ENCODE results near the gene SCAP.

DNA sequence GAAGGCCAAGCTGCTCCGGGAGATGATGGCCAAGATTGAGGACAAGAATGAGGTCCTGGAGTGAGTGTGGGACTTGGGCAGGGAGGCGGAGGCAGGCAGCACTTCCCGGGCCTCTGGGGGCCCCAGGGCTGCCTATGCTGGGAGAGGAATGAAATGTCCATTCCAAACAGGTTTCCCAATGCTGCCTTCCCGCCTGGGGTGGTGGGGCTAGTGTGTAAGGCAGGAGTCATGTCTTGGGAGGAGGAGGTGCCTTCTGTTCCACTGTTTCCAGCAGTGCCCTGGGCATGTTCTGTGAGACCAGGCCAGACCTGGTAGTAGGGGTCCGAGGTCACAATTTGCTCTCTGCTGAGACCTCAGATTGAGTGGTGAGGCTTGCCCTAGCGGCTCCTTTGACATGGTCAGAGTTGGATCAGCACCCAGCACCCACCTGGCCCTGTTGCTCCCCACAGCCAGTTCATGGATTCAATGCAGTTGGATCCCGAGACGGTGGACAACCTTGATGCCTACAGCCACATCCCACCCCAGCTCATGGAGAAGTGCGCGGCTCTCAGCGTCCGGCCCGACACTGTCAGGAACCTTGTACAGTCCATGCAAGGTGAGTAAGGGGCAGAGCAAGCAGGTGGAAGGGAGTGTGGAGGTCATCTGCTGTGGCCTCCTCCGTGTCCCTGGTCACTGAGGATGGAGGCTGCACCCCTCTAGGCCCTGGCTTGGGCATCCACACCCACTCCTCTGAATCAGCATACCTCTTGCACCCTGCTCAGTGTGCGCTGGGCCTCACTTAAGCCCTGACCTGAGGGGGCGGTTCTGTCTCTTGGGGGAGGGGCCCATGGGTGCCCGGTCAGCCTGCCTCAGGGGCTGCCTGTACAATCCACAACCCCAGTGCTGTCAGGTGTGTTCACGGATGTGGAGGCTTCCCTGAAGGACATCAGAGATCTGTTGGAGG lies 67.6 kb downstream of the SCAP start:
- no peak for TF ChIP-seq EZH2 (IDR thresholded peaks at IDR 0.05; ENCODE audit: low read length, missing control alignments)
- TF ChIP-seq, protein P1, sequence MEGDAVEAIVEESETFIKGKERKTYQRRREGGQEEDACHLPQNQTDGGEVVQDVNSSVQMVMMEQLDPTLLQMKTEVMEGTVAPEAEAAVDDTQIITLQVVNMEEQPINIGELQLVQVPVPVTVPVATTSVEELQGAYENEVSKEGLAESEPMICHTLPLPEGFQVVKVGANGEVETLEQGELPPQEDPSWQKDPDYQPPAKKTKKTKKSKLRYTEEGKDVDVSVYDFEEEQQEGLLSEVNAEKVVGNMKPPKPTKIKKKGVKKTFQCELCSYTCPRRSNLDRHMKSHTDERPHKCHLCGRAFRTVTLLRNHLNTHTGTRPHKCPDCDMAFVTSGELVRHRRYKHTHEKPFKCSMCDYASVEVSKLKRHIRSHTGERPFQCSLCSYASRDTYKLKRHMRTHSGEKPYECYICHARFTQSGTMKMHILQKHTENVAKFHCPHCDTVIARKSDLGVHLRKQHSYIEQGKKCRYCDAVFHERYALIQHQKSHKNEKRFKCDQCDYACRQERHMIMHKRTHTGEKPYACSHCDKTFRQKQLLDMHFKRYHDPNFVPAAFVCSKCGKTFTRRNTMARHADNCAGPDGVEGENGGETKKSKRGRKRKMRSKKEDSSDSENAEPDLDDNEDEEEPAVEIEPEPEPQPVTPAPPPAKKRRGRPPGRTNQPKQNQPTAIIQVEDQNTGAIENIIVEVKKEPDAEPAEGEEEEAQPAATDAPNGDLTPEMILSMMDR (conservative IDR thresholded peaks at IDR 0.05 in 1 of 2, IDR thresholded peaks at IDR 0.05 in 1 of 2; ENCODE audit: low read depth in 1 of 2, low read length in 2 of 2): no peak
